NK-92 treated with Interleukin-12 subunit alpha and Interleukin-12 subunit beta, amount 100 ng/mL, for 24 hours (cell line): Measurements from ENCODE around the gene JCHAIN.
A peak's percentile ranks its signal among the peaks of the same experiment; 100 is the strongest.
"Not testable (repeated sequence)": the region's sequence is repeated elsewhere in the genome, so short reads cannot be mapped to it uniquely, and the experiment has no call there.

Experiments
- DNase-seq: peaks from one replicate; lab custom pipeline; 2025; lab: John Stamatoyannopoulos, UW

The JCHAIN gene

GRCh38 chr4:70666369-70666768 lies at the start of gene JCHAIN:
TSS of gene JCHAIN (minus strand) at chr4:70666508. CDS start at chr4:70666490, 18 bp downstream.
- DNase-seq, result no peak

GRCh38 chr4:70715097-70715496 lies 48.8 kb upstream of the JCHAIN start:
- DNase-seq, result no peak

DNA sequence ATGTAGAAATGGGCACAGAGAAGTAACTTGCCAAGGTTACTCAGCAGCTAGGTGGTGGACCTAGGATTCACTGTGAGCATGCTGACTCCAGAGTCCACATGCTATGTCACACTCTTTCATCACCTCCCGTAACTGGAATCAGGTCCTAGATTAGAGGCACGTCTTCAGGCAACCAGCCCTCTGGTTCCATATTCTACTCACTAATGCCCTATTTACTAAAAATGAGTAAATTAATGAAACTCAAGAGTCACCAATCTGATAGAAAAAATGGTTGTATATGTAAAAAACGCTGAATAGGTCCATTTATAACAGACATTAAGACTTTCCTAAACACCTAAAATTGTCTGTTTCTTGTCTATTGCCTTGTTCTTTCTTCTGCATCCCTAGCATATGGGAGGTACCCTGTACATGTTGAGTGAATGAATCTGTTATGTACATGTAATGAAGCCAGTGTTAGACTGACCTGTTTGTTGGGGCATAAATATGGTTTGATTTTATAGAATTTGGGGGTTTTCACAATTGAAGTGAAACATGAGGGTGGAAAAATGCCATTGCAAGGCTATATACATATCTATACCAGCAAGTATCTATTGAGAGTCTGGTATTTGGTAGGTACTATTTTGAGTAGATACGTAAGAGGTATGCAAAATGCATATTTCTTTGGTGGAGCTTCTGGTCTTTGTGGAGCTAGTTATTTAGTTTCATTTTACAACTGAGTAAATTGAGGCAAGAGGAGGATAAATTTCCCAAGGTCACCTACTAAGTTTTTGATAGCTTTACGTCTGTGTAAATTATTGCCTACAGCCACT lies 48.0 kb upstream of the JCHAIN start:
- DNase-seq, result no peak

DNA sequence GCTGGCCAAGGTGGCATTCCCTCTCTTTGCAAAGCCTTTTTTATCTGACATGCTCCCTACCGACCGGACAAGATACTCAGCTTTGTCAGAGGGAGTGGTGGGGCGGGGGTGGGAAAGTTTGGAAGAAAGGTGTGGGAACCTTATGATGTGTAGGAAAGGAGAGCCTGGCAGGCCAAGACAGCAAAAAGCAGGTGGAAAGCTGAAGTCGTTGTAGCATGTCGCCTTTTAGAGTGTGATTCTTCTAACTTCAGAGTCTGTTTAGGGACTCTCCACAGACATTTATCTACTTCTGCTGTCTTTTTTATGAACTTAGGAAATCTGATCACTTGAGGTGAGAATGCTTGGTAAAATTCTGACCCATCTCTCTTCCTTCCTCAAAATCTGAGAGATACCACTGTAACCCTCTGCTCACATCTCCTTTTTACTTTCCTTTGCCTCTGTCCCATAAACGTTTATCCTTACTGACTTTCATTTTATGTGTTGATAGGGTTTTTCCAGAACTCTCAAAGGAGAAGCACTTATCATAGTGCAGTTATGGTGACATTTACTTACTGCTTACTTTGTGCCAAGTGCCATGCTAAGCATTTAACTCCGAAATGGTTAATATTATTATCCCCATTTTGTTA lies 47.3 kb upstream of the JCHAIN start:
- DNase-seq, result no peak

- DNase-seq, result no peak
Observed at GRCh38 chr4:70712604-70713452, 46.5 kb upstream of the JCHAIN start.

DNA sequence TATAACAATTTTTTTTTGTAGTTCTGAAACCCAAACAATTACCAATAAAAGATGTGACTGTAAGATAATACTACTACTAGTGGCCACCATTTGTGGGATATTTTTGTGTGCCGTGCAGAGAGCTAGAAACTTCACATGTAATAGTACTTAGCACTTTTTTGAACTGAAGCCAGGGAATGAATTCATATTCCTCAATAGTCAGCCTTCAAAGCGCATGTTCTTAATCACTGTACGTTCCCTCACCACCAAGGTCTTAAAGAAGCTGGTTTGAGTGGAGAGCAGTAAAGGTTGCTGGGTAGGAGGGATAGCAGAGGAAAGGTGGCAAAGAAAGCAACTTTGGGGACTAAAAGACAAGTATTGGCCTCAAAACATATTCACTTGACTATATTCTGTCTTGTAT lies 45.8 kb upstream of the JCHAIN start:
- DNase-seq, result no peak

- DNase-seq, result no peak
Observed at GRCh38 chr4:70711599-70711998, 45.3 kb upstream of the JCHAIN start.

GRCh38 chr4:70709611-70710205 lies 43.4 kb upstream of the JCHAIN start:
- no peak for DNase-seq

DNA sequence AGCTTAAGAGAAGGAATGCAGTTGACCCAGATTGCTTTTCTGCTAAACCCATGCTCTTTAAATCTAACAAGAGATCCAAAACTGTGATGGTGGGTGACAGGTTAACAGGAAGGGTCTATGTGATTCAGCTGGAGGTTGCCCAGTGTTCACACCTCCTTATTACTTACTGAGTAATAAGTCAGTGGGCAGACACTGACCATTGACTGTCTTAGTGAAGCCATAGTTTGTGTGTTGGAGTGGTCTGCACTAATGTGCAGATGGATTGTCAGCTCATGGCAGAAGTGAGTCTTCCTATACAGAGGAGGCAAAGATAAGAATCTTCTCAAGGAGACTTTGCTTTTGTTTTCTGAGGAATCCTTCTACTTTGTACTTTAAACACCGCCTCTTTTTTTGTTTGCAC lies 40.2 kb upstream of the JCHAIN start:
- DNase-seq, result no peak

DNA sequence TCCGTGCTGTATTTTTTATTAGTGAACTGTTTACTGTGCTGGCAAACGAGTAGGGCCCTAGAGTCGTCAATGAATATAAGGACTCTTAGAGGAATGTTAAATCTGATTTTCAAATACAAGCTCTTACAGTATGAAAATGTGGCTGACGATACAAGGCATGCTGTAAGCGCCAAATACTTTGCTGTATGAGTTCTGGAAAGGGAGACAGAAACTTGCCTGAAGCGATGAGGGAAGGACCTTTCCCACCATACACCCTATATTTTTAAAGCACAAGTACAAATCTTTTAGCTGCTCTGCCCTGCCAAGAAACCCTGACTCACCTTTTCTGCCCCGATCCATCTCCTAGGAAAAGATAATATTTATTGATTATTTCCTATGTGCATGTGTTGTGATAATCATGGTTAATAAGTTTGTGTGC lies 39.7 kb upstream of the JCHAIN start:
- no peak for DNase-seq

DNA sequence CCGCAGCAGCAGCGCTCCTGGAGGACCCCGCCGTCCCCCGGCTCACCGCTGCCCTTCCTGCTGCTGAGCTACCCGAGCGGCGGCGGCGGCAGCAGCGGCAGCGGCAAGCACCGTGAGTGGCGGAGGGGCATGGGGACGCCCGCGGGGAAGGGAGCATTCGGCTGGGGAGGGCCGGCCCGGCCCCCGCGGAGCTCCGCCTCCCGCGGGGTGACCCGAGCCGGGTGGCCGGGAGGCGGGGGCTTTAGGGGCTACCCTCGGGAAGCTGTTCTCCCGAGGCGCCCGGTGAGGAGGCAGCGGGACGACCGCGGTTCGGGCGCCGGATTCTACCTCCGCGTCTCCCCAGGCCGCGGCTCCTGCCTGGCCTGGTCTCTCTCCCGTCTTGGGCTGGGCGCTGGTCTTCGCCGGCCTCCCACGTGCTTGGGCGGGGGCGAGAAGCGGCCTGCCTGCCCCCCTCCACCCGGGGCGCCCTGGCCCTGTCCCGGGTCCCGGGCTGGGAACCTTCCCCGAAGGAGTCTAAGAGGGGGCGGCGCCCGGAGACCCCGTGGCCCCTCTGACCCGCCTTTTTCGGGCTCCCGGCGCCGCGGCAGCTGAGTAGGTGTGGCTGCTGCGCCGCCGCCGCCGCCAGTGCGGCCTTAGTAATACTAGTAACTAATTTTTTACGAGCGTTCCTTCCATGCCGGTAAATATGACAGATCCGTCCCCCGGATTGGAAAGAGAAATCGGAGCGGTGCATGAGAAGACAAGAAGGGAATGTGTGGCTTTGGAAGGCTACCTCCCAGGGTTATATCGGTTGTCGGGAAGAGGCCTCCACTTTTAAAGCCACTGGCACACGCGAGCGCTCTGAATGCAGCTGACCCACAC lies 39.1 kb upstream of the JCHAIN start:
- DNase-seq, result peak; percentile 54

DNA sequence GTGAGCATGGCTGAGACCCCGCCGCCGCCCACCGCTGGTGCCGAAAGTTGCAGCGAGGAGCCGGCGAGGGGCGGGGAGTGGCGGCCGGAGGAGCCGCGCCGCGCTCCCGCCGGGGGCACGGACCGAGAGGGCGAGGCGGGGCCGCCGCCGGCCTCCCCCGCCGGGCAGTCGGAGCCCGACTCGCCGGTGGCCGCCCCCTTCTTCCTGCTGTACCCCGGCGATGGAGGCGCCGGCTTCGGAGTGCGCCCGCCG lies 38.5 kb upstream of the JCHAIN start:
- DNase-seq, result no peak

GRCh38 chr4:70704215-70704930 lies 38.1 kb upstream of the JCHAIN start:
- DNase-seq, result peak; percentile 21

- DNase-seq, result no peak
Observed at GRCh38 chr4:70703619-70704214, 37.4 kb upstream of the JCHAIN start.

GRCh38 chr4:70702592-70702991 lies 36.3 kb upstream of the JCHAIN start:
- DNase-seq, result not testable (repeated sequence)

- no peak for DNase-seq
Observed at GRCh38 chr4:70701271-70701670, 35.0 kb upstream of the JCHAIN start.

GRCh38 chr4:70700712-70701111 lies 34.4 kb upstream of the JCHAIN start:
- DNase-seq, result no peak

DNA sequence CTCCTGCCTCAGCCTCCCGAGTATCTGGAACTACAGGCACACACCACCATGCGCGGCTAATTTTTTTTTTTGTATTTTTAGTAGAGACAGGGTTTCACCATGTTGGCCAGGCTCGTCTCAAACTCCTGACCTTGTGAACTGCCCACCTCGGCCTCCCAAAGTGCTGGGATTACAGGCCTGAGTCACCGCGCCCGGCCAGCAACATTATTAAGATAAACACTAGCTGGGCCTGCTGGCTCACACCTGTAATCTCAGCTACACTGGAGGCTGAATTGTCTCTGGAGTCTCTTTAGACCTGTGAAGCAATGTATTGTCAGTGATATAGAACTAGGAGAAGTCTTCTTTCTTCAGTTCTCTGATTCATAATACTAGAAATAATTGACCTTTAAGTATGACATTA lies 32.1 kb upstream of the JCHAIN start:
- not testable (repeated sequence) for DNase-seq

DNA sequence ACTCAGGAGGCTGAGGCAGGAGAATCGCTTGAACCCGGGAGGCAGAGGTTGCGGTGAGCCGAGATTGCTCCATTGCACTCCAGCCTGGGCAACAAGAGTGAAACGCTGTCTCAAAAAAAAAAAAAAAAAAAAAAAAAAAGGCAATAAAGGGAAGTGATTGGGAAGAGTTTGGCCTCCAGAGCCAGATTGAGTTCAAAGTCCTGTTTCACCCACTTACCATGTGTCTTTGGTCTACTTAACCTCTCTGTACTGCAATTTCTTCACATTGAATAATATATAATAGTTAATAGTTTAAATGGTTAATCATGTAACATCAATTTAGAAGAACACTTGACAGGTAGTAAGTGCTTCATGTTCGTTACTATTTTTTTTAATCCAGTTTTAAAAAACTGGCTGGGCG lies 28.3 kb upstream of the JCHAIN start:
- not testable (repeated sequence) for DNase-seq

DNA sequence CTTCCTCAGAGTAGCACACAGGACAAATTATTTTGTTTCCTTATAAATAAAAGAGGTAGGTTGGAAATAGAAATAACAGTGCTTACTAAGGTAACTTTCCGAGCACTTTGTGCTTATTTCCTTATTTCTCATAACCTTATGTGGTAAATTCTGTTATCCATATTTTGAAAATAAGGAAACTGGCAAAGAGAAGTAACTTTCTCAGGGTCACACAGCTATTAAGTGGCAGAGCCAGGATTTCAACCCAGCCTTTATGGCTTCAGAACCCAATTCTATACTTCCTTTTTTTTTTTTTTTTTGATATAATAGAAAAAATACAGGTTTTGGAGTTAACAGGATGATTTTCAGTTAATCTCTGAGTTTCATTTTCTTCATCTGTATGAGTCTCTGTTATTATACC lies 25.4 kb upstream of the JCHAIN start:
- DNase-seq, result no peak
